PC-3 (cell line): ENCODE results near the gene HNF1A. TPM values are rescaled to one million over a fixed set of nuclear protein-coding genes. Genes with fewer than 3 reads are reported as not detected.
A peak's percentile ranks its signal among the peaks of the same experiment; 100 is the strongest.

Experiments
- ATAC-seq: fragments of 200-7000 bp; cut with Tn5 transposase; 2 replicates; pipeline ENCODE4 v1.9.1; 2020; ENCODE audit warnings: mild to moderate bottlenecking, moderate library complexity
- BruUV-seq: library from RNA; stranded (reverse); fragments of 400-500 nt; replicated peaks from 2 replicates; lab custom pipeline; 2021; lab: Mats Ljungman, UMichigan
- CTCF ChIA-PET: fragments of 300-600 bp; sonication (Branson Sonifier 250); formaldehyde crosslinking; loops from one replicate; lab custom pipeline; 2022; ENCODE audit warnings: antibody characterized with exemption; lab: Charles Lee
- POLR2A ChIA-PET: fragments of 300-600 bp; sonication (Branson Sonifier 250); formaldehyde crosslinking; loops from one replicate; lab custom pipeline; 2022; ENCODE audit warnings: antibody characterized with exemption; ENCODE audit not compliant: unreplicated experiment; lab: Charles Lee
- DNase-seq: peaks from one replicate; pipeline ENCODE4 v3.0.0-alpha.2; 2015
- H2AFZ ChIP-seq: fragments of 300-600 bp; sonication (generic); 2 replicates; pipeline ENCODE4 v1.6.0; 2016; ENCODE audit warnings: antibody characterized with exemption, low read length
- H3F3A ChIP-seq: fragments of 300-600 bp; sonication (generic); one replicate; pipeline ENCODE4 v1.6.0; 2017; ENCODE audit warnings: antibody characterized with exemption, low read length, control low read depth, mild to moderate bottlenecking; ENCODE audit not compliant: unreplicated experiment
- H3K27ac ChIP-seq: fragments of 300-600 bp; sonication (generic); 2 replicates; pipeline ENCODE4 v1.5.1; 2016; ENCODE audit warnings: mild to moderate bottlenecking, low read length
- H3K27me3 ChIP-seq: fragments of 300-600 bp; sonication (generic); 2 replicates; pipeline ENCODE4 v1.6.1; 2016; ENCODE audit warnings: low read length, mixed read lengths
- H3K36me3 ChIP-seq: fragments of 300-600 bp; sonication (generic); 2 replicates; pipeline ENCODE4 v1.6.1; 2016; ENCODE audit warnings: low read depth, mixed run types, low read length, mixed read lengths
- H3K4me1 ChIP-seq: fragments of 300-600 bp; sonication (generic); 2 replicates; pipeline ENCODE4 v1.5.1; 2016; ENCODE audit warnings: low read length; ENCODE audit not compliant: insufficient read depth
- H3K4me2 ChIP-seq: fragments of 300-600 bp; sonication (generic); 2 replicates; pipeline ENCODE4 v1.6.0; 2016; ENCODE audit warnings: low read length
- H3K4me3 ChIP-seq: fragments of 300-600 bp; sonication (generic); 2 replicates; pipeline ENCODE4 v1.5.1; 2016; ENCODE audit warnings: mild to moderate bottlenecking, low read length, mixed read lengths
- H3K79me2 ChIP-seq: fragments of 300-600 bp; sonication (generic); 2 replicates; pipeline ENCODE4 v1.6.1; 2017; ENCODE audit warnings: low read length, mixed read lengths
- H3K9ac ChIP-seq: fragments of 300-600 bp; sonication (generic); 2 replicates; pipeline ENCODE4 v1.6.0; 2016; ENCODE audit warnings: mild to moderate bottlenecking, low read length
- H3K9me2 ChIP-seq: fragments of 300-600 bp; sonication (generic); replicated peaks from 2 replicates; pipeline ENCODE4 v1.6.1; 2016; ENCODE audit warnings: mixed run types, low read length, mixed read lengths
- H3K9me3 ChIP-seq: fragments of 300-600 bp; sonication (generic); 2 replicates; pipeline ENCODE4 v1.6.1; 2016; ENCODE audit warnings: low read length, mixed read lengths
- H4K20me1 ChIP-seq: fragments of 300-600 bp; sonication (generic); 2 replicates; pipeline ENCODE4 v1.6.1; 2016; ENCODE audit warnings: low read length, mixed read lengths
- EZH2 ChIP-seq: fragments of 300-600 bp; sonication (generic); IDR thresholded peaks from one replicate; pipeline ENCODE4 v1.6.1; 2017; ENCODE audit warnings: antibody characterized with exemption, mild to moderate bottlenecking, low read length; ENCODE audit not compliant: unreplicated experiment
- EZH2phosphoT487 ChIP-seq: fragments of 300-600 bp; sonication (generic); IDR thresholded peaks from 2 replicates; pipeline ENCODE4 v1.6.1; 2018; ENCODE audit warnings: mild to moderate bottlenecking, antibody characterized with exemption, low read length, borderline replicate concordance
- intact Hi-C: fragments of 100-400 bp; cut with micrococcal nuclease; formaldehyde crosslinking; loops from 2 replicates; pipeline ENCODE4 v1.9.0; 2023
- total RNA-seq: library from RNA; depleted of rRNA; stranded (reverse); fragments of >200 nt; gene quantifications from 2 replicates; pipeline ENCODE4 v1.2.3, GENCODE V29; 2014
- TF ChIP-seq, protein P1 (sequence below): fragments of 300-600 bp; sonication (generic); conservative IDR thresholded peaks from 2 replicates; pipeline ENCODE4 v1.5.1; 2017; ENCODE audit warnings: antibody characterized with exemption, low read depth, mild to moderate bottlenecking, low read length

Gene HNF1A
- total RNA-seq, 1 experiment from 2014 or later = not detected

DNA sequence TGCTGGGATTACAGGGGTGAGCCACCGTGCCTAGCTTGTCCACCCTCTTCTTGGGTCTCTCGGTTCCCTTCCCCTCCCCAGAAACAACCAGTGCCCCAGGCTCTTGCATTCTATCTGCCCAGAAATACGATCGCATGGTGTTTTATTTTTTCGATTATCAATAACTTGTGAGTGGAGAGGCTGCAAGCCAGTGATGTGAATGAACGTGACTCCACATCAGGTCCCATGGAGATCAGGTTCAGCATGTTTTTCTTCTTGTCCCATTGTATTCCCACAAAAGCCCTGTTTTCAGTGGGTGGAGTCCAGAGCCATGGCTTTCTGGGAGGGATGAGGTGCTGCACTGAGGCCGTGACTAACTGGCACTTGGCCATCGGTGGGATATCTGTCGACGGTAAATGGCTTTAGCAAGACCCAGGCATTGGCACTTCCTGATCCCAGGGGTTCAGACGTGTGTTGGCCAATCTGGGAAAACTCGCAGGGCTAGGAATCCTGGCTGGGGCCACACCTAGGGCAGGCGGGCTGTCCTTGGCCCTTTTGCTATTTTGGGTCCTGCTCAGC, 12.7 kb upstream of the HNF1A start:
- H3F3A ChIP-seq = peaks cover 7% of the 10 kb centered on the region
- DNase-seq (peak; percentile 12), ATAC-seq (no peak)
- no peaks in the 10 kb centered on the region for H3K79me2 ChIP-seq
- no peaks in the 10 kb centered on the region for H3K27me3 ChIP-seq
- intact Hi-C loops = no loop called here
- no peak overlapping the region for H3K4me2 ChIP-seq
- TF ChIP-seq EZH2 (no peak), EZH2phosphoT487 (no peak)
- TF ChIP-seq, protein P1, sequence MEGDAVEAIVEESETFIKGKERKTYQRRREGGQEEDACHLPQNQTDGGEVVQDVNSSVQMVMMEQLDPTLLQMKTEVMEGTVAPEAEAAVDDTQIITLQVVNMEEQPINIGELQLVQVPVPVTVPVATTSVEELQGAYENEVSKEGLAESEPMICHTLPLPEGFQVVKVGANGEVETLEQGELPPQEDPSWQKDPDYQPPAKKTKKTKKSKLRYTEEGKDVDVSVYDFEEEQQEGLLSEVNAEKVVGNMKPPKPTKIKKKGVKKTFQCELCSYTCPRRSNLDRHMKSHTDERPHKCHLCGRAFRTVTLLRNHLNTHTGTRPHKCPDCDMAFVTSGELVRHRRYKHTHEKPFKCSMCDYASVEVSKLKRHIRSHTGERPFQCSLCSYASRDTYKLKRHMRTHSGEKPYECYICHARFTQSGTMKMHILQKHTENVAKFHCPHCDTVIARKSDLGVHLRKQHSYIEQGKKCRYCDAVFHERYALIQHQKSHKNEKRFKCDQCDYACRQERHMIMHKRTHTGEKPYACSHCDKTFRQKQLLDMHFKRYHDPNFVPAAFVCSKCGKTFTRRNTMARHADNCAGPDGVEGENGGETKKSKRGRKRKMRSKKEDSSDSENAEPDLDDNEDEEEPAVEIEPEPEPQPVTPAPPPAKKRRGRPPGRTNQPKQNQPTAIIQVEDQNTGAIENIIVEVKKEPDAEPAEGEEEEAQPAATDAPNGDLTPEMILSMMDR = no peak
- no peaks in the 10 kb centered on the region for H3K36me3 ChIP-seq
- no peak overlapping the region for H3K27ac ChIP-seq
- peaks cover 13% of the 10 kb centered on the region for H3K4me1 ChIP-seq
- H2AFZ ChIP-seq = no peak overlapping the region
- no peak overlapping the region for H3K9ac ChIP-seq
- BruUV-seq = no TSS peak
- no peak overlapping the region for H3K4me3 ChIP-seq
- ChIA-PET CTCF (no interaction called here), POLR2A (no interaction called here)
- no peaks in the 10 kb centered on the region for H3K9me2 ChIP-seq
- H4K20me1 ChIP-seq = no peaks in the 10 kb centered on the region
- no peaks in the 10 kb centered on the region for H3K9me3 ChIP-seq

DNA sequence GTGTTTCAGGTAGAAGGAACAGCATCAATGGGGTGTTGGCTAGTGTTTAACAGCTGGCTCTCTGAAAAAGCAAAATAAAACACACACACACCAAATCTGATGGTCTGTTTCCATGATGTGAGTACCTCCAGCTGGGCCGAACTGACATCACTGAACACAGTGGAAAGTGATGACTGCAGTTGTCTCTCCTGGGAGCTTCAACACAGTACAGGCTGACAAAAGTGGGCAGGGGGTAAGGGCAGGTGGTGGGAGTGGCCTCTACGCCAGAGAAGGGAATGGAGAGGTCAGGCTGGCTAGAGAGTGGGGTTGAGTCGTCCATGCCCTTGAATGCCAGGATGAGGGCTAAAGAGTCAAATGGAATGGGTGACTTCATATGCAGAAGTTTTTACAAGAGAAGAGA, 8.0 kb upstream of the HNF1A start:
- Histone ChIP-seq H3K79me2 (no peaks in the 10 kb centered on the region), H3K9ac (no peak overlapping the region), H3K27me3 (no peaks in the 10 kb centered on the region), H3K36me3 (no peaks in the 10 kb centered on the region), H3K27ac (no peak overlapping the region), H4K20me1 (no peaks in the 10 kb centered on the region), H2AFZ (no peak overlapping the region), H3K4me2 (no peak overlapping the region), H3F3A (no peaks in the 10 kb centered on the region), H3K4me3 (no peak overlapping the region), H3K4me1 (no peaks in the 10 kb centered on the region), H3K9me3 (no peaks in the 10 kb centered on the region), H3K9me2 (no peaks in the 10 kb centered on the region)
- POLR2A ChIA-PET = no interaction called here
- intact Hi-C loops = loop anchor here (5.0 kb wide), 1 partner anchor 258 kb away; the partner anchor contains the start of gene UNC119B
- no peak for ATAC-seq
- CTCF ChIA-PET = no interaction called here
- TF ChIP-seq EZH2phosphoT487 (no peak), EZH2 (no peak)
- TF ChIP-seq, protein P1 = no peak
- DNase-seq = no peak
- no TSS peak for BruUV-seq
